ENCODE data around the gene EMC8.

The EMC8 gene

DNA sequence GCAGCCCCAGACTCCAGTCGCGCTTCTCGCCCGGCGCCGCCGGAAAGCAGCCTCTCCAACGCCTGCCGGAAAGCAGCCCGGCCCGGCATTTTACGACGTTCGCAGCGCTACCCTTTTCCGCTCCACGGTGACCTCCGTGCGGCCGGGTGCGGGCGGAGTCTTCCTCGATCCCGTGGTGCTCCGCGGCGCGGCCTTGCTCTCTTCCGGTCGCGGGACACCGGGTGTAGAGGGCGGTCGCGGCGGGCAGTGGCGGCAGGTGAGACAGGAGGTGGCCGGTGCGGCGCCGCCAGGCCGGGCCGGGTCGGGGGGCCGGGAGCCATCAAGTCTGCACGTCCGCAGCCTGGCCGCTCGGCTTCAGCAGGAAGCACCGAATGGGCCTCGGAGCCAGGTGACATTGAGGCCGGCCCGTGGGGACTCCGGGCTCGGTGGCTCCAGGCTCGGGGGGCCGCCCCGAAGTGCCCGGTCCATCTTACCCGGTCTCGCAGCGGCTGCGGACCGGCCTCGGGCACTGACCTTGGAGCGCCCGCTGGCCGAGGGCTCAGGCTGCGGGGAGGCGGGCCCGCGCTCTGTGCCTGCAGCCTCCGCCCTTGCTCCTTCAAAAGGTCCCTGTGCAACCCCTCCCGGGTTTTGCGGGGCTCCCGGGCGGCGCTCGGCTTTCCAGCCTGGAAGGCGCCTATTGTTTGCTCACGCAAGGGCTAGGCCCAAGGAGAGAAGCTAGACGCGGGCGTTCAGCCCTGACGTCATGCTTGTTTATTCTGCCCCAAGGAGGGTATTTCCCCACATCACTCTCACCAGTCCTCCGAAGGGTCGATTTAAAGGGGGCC, at the start of gene EMC8, which contains the start of gene COX4I1:
EMC8 (minus strand) TSS at position 48 of the 824 bp plus-strand sequence. CDS start 249 bp downstream, outside the sequence.
COX4I1 (plus strand) TSS at position 199 of the 824 bp plus-strand sequence. CDS start 1,511 bp downstream, outside the sequence.
- H3K27me3 ChIP-seq (ENCODE audit: control insufficient read depth, insufficient read depth, low read length): no peaks in the 10 kb centered on the region
- peak within 1 kb of the TSS; percentile 86 for H3K9ac ChIP-seq (ENCODE audit: low read length)
- peaks cover 50% of the 10 kb centered on the region for H3K36me3 ChIP-seq (ENCODE audit: control insufficient read depth, low read depth, low read length)
- peak within 1 kb of the TSS; percentile 95 for H3K4me3 ChIP-seq (ENCODE audit: low read length)
- no peaks in the 10 kb centered on the region for H3K4me1 ChIP-seq (ENCODE audit: control insufficient read depth, low read depth, low read length)
- H3K9me3 ChIP-seq (ENCODE audit: control insufficient read depth, low read depth, low read length): no peaks in the 10 kb centered on the region
- H3K27ac ChIP-seq (ENCODE audit: low read length): peak within 1 kb of the TSS; percentile 34

DNA sequence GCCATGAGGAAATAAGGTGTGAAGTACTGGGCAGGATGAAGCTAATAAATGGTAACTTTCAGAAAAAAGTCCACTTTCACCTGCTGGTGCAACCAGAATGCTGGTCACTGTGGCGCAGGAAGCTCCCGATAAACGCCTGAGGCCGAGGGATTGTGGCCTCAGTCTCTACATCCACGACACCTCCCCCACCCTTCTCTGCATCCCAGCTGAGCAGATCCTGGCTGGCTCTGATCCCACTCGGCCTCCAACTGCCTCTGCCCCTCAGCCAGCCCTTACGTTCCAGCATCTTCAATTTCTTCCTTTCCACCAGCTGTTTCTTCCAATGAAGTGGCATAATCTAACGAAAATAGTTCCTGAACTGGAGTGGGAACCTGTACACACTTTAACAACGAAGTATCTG, 49.6 kb upstream of the EMC8 start:
- no peak overlapping the region for H3K9ac ChIP-seq (ENCODE audit: low read length)
- H3K27me3 ChIP-seq (ENCODE audit: control insufficient read depth, insufficient read depth, low read length): no peaks in the 10 kb centered on the region
- H3K27ac ChIP-seq (ENCODE audit: low read length): no peak overlapping the region
- H3K36me3 ChIP-seq (ENCODE audit: control insufficient read depth, low read depth, low read length): no peaks in the 10 kb centered on the region
- no peaks in the 10 kb centered on the region for H3K4me1 ChIP-seq (ENCODE audit: control insufficient read depth, low read depth, low read length)
- H3K4me3 ChIP-seq (ENCODE audit: low read length): no peak overlapping the region
- H3K9me3 ChIP-seq (ENCODE audit: control insufficient read depth, low read depth, low read length): no peaks in the 10 kb centered on the region

DNA sequence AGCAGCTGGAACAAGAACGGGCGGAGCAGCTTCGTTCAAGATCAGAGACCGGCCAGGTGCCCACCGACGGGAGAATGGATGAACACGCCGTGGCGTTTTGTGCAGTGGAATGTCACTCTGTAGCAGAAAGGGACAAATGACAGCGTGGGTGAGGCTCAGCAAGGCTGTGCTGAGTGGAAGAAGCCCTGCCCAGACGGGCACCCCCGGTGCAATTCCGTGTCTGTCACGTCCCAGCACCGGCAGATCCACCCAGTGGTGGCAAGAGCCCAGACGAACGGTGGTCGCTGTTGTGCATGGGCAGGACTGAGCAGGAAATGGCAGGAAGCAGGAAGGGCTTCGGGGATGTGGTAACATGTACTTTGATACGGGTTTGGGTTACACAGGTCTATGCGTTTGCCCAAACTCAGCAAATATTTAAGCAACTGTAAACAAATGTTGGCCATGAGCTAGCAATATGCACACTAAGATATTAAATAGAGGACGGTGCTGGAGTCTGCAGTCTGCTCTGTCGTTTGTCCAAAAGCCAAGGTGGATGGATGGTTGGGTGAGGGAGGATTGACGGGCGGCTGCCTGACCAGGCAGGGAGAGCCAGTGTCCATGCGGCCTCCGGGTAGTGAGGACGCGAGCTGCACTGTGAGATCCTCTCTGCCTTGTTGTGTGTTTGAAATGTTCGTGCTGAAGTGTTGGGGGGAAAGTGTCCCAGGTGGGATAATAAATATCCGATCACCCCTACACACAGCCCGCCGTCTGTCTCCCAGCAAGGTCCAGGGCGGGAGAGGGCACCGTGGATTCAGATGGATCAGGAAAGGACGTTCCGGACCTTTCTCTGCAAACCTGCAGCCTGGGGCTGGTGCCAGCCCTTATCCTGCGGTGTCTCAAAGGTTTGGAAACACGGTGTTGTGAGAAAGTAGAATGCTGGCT, 48.6 kb upstream of the EMC8 start:
- H3K36me3 ChIP-seq (ENCODE audit: control insufficient read depth, low read depth, low read length): no peaks in the 10 kb centered on the region
- no peaks in the 10 kb centered on the region for H3K9me3 ChIP-seq (ENCODE audit: control insufficient read depth, low read depth, low read length)
- H3K4me3 ChIP-seq (ENCODE audit: low read length): no peak overlapping the region
- no peak overlapping the region for H3K27ac ChIP-seq (ENCODE audit: low read length)
- H3K4me1 ChIP-seq (ENCODE audit: control insufficient read depth, low read depth, low read length): no peaks in the 10 kb centered on the region
- H3K9ac ChIP-seq (ENCODE audit: low read length): no peak overlapping the region
- H3K27me3 ChIP-seq (ENCODE audit: control insufficient read depth, insufficient read depth, low read length): no peaks in the 10 kb centered on the region

DNA sequence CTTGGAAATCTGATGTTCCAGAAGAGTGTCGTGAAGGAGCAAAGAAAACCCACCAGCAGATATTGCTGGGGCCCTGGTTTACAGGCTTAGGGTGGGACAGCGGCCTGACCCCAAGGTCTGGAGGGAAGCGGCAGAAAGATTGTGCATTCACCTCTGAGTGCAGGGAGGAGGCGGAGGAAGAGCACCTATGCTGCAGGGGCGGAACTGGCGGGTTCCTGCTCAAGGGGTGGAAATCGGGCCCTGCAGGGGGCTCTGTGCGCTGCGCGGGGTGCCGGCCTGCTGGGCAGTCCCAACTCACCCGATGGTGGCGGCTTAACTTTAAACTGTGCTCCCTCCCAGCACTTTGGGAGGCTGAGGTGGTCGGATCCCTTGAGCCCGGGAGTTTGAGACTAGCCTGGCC, 47.7 kb upstream of the EMC8 start:
- H3K4me3 ChIP-seq (ENCODE audit: low read length): no peak overlapping the region
- H3K36me3 ChIP-seq (ENCODE audit: control insufficient read depth, low read depth, low read length): no peaks in the 10 kb centered on the region
- no peaks in the 10 kb centered on the region for H3K27me3 ChIP-seq (ENCODE audit: control insufficient read depth, insufficient read depth, low read length)
- no peaks in the 10 kb centered on the region for H3K4me1 ChIP-seq (ENCODE audit: control insufficient read depth, low read depth, low read length)
- no peak overlapping the region for H3K27ac ChIP-seq (ENCODE audit: low read length)
- no peak overlapping the region for H3K9ac ChIP-seq (ENCODE audit: low read length)
- H3K9me3 ChIP-seq (ENCODE audit: control insufficient read depth, low read depth, low read length): no peaks in the 10 kb centered on the region

DNA sequence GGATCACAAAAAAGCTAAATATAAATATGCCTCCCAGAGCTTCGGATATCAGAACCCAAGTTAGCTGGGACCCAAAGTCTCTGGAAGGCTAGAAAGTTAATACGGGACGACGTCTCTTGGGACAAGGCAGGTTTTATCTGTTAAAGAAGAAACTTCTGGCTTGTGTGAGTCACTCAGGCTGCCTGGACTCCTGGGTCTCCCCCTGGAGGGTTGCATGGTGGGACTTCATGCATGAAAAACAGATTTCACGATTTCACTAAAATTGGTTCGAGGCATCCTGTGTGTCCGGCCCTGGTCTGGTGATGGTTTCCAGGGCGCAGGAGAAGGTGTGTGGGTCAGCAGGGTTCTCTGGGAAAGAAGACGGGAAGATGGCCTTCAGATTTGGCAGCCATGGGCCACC, 47.1 kb upstream of the EMC8 start:
- Histone ChIP-seq H3K27me3 (ENCODE audit: control insufficient read depth, insufficient read depth, low read length) (no peaks in the 10 kb centered on the region), H3K9ac (ENCODE audit: low read length) (no peak overlapping the region), H3K27ac (ENCODE audit: low read length) (no peak overlapping the region), H3K9me3 (ENCODE audit: control insufficient read depth, low read depth, low read length) (no peaks in the 10 kb centered on the region), H3K36me3 (ENCODE audit: control insufficient read depth, low read depth, low read length) (no peaks in the 10 kb centered on the region), H3K4me1 (ENCODE audit: control insufficient read depth, low read depth, low read length) (no peaks in the 10 kb centered on the region), H3K4me3 (ENCODE audit: low read length) (no peak overlapping the region)

DNA sequence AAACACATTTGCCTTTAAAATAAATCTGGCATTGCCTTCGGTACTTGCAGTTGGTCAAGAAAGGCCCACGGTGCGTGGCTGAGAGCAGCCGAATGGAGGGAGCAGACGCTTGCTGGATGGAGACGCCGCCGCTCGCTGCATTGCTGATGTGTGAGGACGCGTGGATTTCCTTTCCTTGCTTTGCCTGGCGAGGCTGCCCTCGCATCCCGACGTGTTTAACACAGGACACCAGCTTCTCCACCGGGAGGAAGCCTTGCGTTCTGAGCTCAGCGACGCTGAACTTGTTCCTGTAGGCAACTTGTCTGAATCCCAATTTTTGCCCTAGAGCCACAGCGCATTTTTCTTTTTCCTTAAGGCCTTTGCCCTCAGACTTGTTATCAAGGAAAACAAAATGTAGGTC, 45.9 kb upstream of the EMC8 start:
- Histone ChIP-seq H3K4me1 (ENCODE audit: control insufficient read depth, low read depth, low read length) (no peaks in the 10 kb centered on the region), H3K27ac (ENCODE audit: low read length) (no peak overlapping the region), H3K9ac (ENCODE audit: low read length) (no peak overlapping the region), H3K9me3 (ENCODE audit: control insufficient read depth, low read depth, low read length) (no peaks in the 10 kb centered on the region), H3K36me3 (ENCODE audit: control insufficient read depth, low read depth, low read length) (no peaks in the 10 kb centered on the region), H3K27me3 (ENCODE audit: control insufficient read depth, insufficient read depth, low read length) (no peaks in the 10 kb centered on the region), H3K4me3 (ENCODE audit: low read length) (no peak overlapping the region)

DNA sequence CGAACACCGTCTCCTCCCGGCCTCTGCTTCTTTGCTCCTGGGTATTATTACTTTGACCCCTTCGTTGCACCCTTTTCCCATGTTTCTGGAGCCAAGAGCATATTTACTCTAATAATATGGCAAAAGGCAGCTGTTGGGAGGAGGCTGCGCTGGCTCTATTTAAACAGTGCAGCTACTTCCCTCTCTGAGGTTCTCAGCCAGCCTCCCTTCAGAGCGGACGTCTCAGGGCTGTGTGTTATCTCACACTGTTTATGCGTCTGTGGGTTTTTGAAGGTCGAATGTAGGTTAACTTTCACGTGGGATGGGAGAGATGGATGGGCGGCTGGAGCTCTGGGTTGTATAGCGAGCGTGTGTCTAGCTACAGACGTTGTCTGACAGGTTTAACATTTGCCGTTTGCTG, 45.4 kb upstream of the EMC8 start:
- Histone ChIP-seq H3K27me3 (ENCODE audit: control insufficient read depth, insufficient read depth, low read length) (no peaks in the 10 kb centered on the region), H3K9ac (ENCODE audit: low read length) (no peak overlapping the region), H3K9me3 (ENCODE audit: control insufficient read depth, low read depth, low read length) (no peaks in the 10 kb centered on the region), H3K36me3 (ENCODE audit: control insufficient read depth, low read depth, low read length) (no peaks in the 10 kb centered on the region), H3K4me3 (ENCODE audit: low read length) (no peak overlapping the region), H3K4me1 (ENCODE audit: control insufficient read depth, low read depth, low read length) (no peaks in the 10 kb centered on the region), H3K27ac (ENCODE audit: low read length) (no peak overlapping the region)

DNA sequence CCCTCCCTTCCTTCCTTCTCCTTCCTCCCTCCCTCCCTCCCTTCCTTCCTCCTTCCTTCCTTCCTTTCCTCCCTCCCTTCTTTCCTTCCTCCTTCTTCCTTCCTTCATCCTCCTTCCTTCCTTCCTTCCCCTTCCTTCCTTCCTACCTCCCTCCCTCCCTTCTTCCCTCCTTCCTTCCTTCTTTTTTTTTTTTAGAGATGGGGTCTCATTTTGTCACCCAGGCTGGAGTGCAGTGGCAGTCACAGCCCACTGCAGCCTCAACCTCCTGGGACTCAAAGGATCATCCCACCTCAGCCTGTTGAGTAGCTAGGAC, 44.8 kb upstream of the EMC8 start:
- H3K27ac ChIP-seq (ENCODE audit: low read length): no peak overlapping the region
- no peaks in the 10 kb centered on the region for H3K4me1 ChIP-seq (ENCODE audit: control insufficient read depth, low read depth, low read length)
- H3K4me3 ChIP-seq (ENCODE audit: low read length): no peak overlapping the region
- no peak overlapping the region for H3K9ac ChIP-seq (ENCODE audit: low read length)
- H3K36me3 ChIP-seq (ENCODE audit: control insufficient read depth, low read depth, low read length): no peaks in the 10 kb centered on the region
- no peaks in the 10 kb centered on the region for H3K27me3 ChIP-seq (ENCODE audit: control insufficient read depth, insufficient read depth, low read length)
- no peaks in the 10 kb centered on the region for H3K9me3 ChIP-seq (ENCODE audit: control insufficient read depth, low read depth, low read length)

DNA sequence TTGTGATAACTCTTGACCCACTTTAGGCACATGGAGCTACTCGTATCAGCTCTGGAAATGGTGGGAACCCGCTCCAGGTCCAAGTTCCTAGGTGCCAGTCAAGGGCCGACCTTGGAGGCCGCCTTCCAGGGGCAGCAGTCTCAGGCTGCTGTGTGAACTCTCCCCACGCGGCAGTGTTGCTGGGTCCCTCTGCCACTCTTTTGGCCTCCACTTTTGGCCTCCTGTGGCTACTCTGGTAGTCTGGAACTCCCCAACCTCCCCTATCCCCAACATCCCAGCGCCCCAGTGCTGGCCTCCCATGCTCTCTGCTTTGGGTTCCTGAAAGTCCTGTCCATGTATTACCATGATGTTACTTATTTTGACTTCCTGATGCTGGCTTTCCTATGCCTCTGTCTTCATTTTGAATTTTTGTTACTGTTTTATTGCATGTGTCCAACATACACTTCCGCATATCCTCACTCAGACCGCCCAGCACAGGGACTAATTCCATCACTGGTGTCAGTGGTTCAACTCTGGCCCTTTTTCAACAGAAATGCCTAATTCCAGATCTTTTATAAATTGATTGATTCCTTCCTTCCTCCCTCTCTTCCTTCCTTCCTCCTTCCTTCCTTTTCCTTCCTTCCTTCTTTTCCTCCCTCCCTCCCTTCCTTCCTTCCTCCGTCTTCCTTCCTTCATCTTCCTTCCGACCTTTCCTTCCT, 44.3 kb upstream of the EMC8 start:
- Histone ChIP-seq H3K36me3 (ENCODE audit: control insufficient read depth, low read depth, low read length) (no peaks in the 10 kb centered on the region), H3K4me1 (ENCODE audit: control insufficient read depth, low read depth, low read length) (no peaks in the 10 kb centered on the region), H3K9ac (ENCODE audit: low read length) (no peak overlapping the region), H3K9me3 (ENCODE audit: control insufficient read depth, low read depth, low read length) (no peaks in the 10 kb centered on the region), H3K27ac (ENCODE audit: low read length) (no peak overlapping the region), H3K4me3 (ENCODE audit: low read length) (no peak overlapping the region), H3K27me3 (ENCODE audit: control insufficient read depth, insufficient read depth, low read length) (no peaks in the 10 kb centered on the region)

DNA sequence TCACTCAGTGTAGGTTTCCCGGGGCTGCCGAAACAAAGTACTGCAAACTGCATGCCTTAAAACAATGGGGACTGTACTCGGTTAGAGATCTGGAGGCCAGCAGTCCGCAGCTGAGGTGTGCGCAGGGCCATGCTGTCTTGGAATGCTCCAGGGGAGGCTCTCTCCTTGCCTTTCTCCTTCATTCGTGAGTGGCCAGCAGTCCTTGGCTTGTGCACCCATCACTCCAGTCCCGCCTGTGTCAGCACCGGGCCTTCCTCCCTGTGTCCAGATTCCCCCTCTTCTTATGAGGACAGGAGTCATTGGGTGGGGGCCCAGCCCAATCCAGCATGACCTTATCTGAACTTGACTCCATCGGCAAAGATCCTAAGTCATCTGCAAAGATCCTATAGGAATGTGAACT, 43.5 kb upstream of the EMC8 start:
- Histone ChIP-seq H3K27me3 (ENCODE audit: control insufficient read depth, insufficient read depth, low read length) (no peaks in the 10 kb centered on the region), H3K9me3 (ENCODE audit: control insufficient read depth, low read depth, low read length) (no peaks in the 10 kb centered on the region), H3K9ac (ENCODE audit: low read length) (no peak overlapping the region), H3K36me3 (ENCODE audit: control insufficient read depth, low read depth, low read length) (no peaks in the 10 kb centered on the region), H3K4me3 (ENCODE audit: low read length) (no peak overlapping the region), H3K27ac (ENCODE audit: low read length) (no peak overlapping the region), H3K4me1 (ENCODE audit: control insufficient read depth, low read depth, low read length) (no peaks in the 10 kb centered on the region)

DNA sequence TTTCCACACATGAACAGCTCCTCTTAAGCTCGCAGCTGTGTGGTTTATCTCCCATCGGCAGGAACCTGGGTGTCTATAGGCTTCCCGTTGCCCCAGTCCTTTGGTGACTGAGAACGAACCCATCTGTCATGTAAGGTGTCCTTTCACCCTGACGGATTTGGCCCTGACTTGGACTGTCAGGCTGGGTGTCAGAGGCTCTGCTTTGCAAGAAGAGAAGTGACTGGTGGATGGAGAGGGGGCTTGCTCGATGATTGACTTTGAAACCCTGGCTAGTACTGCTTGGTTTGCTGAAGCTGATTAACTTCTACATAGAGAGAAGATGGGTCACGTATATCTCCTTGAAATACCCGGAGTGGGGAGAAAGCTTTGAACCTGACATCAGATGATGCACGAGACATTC, 43.1 kb upstream of the EMC8 start:
- H3K36me3 ChIP-seq (ENCODE audit: control insufficient read depth, low read depth, low read length): no peaks in the 10 kb centered on the region
- H3K27me3 ChIP-seq (ENCODE audit: control insufficient read depth, insufficient read depth, low read length): no peaks in the 10 kb centered on the region
- H3K4me1 ChIP-seq (ENCODE audit: control insufficient read depth, low read depth, low read length): no peaks in the 10 kb centered on the region
- no peaks in the 10 kb centered on the region for H3K9me3 ChIP-seq (ENCODE audit: control insufficient read depth, low read depth, low read length)
- H3K27ac ChIP-seq (ENCODE audit: low read length): no peak overlapping the region
- no peak overlapping the region for H3K4me3 ChIP-seq (ENCODE audit: low read length)
- no peak overlapping the region for H3K9ac ChIP-seq (ENCODE audit: low read length)

Data from iPS-18a (cell line).